GM12874 (cell line): ENCODE measurements around the gene LYST.

Experiments used
- TF ChIP-seq, protein P1 (sequence below): IDR thresholded peaks from 2 replicates; pipeline ENCODE4 v1.5.1; 2011; ENCODE audit warnings: low read depth, mild to moderate bottlenecking, control low read depth, low read length, moderate library complexity; ENCODE audit not compliant: insufficient read depth

Gene LYST

GRCh38 chr1:235675152-235675890 is 191.4 kb downstream of the LYST start:
- TF ChIP-seq, protein P1, sequence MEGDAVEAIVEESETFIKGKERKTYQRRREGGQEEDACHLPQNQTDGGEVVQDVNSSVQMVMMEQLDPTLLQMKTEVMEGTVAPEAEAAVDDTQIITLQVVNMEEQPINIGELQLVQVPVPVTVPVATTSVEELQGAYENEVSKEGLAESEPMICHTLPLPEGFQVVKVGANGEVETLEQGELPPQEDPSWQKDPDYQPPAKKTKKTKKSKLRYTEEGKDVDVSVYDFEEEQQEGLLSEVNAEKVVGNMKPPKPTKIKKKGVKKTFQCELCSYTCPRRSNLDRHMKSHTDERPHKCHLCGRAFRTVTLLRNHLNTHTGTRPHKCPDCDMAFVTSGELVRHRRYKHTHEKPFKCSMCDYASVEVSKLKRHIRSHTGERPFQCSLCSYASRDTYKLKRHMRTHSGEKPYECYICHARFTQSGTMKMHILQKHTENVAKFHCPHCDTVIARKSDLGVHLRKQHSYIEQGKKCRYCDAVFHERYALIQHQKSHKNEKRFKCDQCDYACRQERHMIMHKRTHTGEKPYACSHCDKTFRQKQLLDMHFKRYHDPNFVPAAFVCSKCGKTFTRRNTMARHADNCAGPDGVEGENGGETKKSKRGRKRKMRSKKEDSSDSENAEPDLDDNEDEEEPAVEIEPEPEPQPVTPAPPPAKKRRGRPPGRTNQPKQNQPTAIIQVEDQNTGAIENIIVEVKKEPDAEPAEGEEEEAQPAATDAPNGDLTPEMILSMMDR, result no peak

DNA sequence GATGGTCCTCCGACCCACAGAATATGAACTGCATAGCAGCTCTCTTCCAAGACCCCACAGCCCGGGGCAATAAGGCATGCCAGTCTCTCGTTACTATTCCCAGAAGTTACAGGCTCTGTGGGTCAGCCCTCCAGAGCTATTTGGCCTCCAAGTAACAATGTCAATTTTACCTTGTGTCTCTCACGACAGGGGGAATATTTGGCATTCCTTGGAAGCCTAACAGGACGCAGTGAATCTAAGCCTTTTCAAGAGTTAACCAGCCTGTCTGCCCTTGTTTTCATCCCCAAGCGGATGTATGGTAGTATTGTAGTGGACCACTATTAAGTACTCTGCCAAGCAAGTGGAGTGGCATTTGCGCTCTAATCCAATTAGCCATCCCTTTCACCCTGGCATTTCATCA is 192.7 kb downstream of the LYST start:
- TF ChIP-seq, protein P1, result no peak

DNA sequence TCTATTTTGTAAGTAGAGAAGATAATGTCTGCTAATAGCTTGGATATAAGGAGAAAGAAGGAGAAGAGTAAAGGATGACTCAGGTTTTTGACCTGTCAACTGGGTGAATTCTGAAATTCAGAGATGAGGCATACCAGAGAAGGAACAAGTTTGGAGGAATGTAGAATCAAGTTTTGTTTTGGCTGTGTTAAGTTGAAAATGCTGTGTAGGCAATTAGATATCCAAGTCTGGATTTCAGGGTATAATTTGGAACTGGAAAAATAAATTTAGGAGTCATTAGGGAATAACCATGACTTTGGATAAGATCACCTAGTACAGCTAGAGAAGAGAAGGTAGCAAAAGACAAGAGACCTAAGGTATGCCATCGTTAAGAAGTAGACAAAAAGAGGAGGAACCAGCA is 194.7 kb downstream of the LYST start:
- TF ChIP-seq, protein P1, result no peak

- TF ChIP-seq, protein P1, result no peak
Observed at GRCh38 chr1:235670157-235670776, 196.4 kb downstream of the LYST start.

DNA sequence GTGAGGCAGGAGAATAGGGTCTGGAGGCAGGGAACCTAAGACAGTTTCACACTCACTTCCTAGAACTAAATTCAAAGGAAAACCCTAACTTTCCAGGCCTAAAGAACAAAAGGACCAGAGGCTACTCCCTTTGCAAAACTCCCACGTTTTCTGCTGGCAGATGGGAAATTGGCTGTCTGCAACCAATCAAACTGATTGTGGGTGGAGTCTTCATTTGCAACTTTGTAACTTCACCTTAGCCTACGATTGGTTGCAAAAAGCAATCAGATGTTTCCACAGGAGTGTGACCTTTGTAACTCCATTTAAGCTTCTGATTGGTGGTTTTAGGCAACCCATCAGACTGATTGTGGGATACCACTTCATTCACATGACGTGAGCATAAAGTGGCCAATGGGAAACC is 197.4 kb downstream of the LYST start:
- TF ChIP-seq, protein P1, result no peak

GRCh38 chr1:235663628-235664027 is 203.1 kb downstream of the LYST start:
- TF ChIP-seq, protein P1, result no peak

- TF ChIP-seq, protein P1, result no peak
Observed at GRCh38 chr1:235661568-235661967, 205.1 kb downstream of the LYST start.
